Effector memory CD4-positive, alpha-beta T cell (primary cell): ENCODE results near the gene DDX52.

Experiments used
- DNase-seq, 3 donors: peaks; one replicate each; pipeline ENCODE4 v3.0.0-alpha.2; 2020
- H3K27ac ChIP-seq: 2 replicates; pipeline ENCODE4 v1.7.0; 2013; ENCODE audit warnings: mild to moderate bottlenecking, low read length, moderate library complexity; ENCODE audit not compliant: insufficient read depth, poor library complexity, severe bottlenecking
- H3K27me3 ChIP-seq: replicated peaks from 2 replicates; pipeline ENCODE4 v1.7.0; 2013; ENCODE audit warnings: mild to moderate bottlenecking, low read length; ENCODE audit not compliant: insufficient read depth, control insufficient read depth, poor library complexity, severe bottlenecking
- H3K36me3 ChIP-seq: 2 replicates; pipeline ENCODE4 v1.7.0; 2013; ENCODE audit warnings: mild to moderate bottlenecking, low read length, moderate library complexity; ENCODE audit not compliant: control insufficient read depth, insufficient read depth
- H3K4me1 ChIP-seq: 2 replicates; pipeline ENCODE4 v1.7.0; 2013; ENCODE audit warnings: low read length, mild to moderate bottlenecking; ENCODE audit not compliant: control insufficient read depth, insufficient read depth, poor library complexity, severe bottlenecking
- H3K4me3 ChIP-seq: 2 replicates; pipeline ENCODE4 v1.7.0; 2013; ENCODE audit warnings: low read length, low read depth, mild to moderate bottlenecking; ENCODE audit not compliant: insufficient read depth, poor library complexity, severe bottlenecking
- H3K9me3 ChIP-seq: 2 replicates; pipeline ENCODE4 v1.7.0; 2013; ENCODE audit warnings: mild to moderate bottlenecking, low read length, moderate library complexity; ENCODE audit not compliant: control insufficient read depth

Gene DDX52

DNA sequence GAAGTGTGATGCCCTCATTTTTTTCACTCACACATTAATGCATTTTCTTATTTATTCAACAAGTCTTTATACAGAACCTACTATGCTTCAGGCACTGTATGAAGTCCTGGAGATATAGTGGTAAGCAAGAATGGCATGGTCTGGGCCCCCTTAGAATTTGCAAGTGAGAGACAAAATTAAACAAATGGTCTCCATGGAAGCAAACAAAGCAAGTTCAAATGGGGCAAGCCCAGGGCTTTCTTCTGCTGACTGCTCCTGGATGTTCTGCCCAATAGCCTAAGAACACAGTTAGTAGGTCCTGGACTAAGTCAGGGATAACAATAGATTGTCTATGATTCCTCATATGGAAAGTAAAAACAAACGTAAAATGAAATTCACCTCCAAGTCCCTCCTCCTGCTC is 31.3 kb upstream of the DDX52 start:
- Histone ChIP-seq H3K4me3 (no peak overlapping the region), H3K4me1 (no peaks in the 10 kb centered on the region), H3K9me3 (no peaks in the 10 kb centered on the region), H3K36me3 (no peaks in the 10 kb centered on the region), H3K27me3 (peaks cover 3% of the 10 kb centered on the region), H3K27ac (no peak overlapping the region)
- DNase-seq: no peak

DNA sequence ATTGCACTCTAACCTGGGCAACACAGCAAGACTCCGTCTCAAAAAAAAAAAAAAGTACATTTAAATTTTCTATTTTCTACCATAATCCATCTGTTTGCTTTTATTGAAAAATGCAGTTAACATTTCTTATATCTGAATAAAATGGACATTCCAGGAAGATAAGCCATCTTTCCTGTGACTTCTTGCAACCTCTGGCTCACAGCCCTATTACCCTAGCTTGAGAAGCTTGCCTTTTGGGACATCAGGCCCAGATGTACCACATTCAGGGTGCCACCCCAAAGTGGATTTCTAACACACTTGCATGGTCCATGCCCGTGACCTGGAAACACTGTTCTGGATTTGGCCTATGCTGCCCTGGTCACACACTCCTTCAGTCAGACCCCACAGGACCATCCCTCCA is 30.1 kb upstream of the DDX52 start:
- Histone ChIP-seq H3K27me3 (peaks cover 3% of the 10 kb centered on the region), H3K4me3 (no peak overlapping the region), H3K27ac (no peak overlapping the region), H3K36me3 (no peaks in the 10 kb centered on the region), H3K9me3 (no peaks in the 10 kb centered on the region), H3K4me1 (no peaks in the 10 kb centered on the region)
- no peak for DNase-seq

- H3K4me1 ChIP-seq: no peaks in the 10 kb centered on the region
- H3K9me3 ChIP-seq: no peaks in the 10 kb centered on the region
- H3K27me3 ChIP-seq: peaks cover 3% of the 10 kb centered on the region
- no peak for DNase-seq
- H3K4me3 ChIP-seq: no peak overlapping the region
- H3K27ac ChIP-seq: no peak overlapping the region
- no peaks in the 10 kb centered on the region for H3K36me3 ChIP-seq
These were observed 29.4 kb upstream of the DDX52 start for GRCh38 chr17:37672548-37673078.

DNA sequence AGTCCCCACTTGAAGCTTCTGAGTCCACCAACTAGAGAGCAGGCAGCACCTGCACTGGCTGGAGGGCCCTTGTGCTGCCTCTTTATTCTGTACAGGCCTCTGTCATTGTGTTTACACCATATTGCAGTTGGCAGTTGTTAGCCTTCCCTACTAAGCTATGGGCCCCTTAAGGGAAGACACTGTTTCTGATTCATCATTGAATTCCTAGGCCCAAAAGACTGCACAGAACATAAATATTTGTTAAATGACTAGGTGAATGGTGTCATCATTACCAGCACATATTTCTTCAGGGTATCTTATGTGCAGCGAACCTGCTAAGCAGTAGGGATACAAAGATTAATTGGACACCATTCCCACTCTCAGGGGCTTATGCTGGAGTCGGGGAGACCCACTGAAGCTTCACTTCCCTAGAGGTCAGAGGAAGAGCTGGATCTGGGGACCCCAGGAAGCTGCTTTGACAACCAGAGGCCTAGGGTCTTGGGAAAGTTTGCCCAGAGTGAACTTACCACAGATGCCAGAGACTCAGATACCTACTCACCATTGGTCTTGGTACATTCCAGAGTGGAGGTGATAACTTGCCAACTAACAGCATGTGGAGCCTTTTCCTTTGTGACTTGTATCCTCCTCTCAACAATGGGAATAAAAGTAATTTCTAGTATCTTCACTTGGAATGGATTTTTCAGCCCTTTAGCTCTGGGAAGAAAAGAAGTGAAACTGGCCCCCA is 28.7 kb upstream of the DDX52 start:
- Histone ChIP-seq H3K27ac (no peak overlapping the region), H3K4me3 (no peak overlapping the region)

GRCh38 chr17:37671028-37671823 is 28.0 kb upstream of the DDX52 start:
- no peak overlapping the region for H3K27ac ChIP-seq
- peaks cover 3% of the 10 kb centered on the region for H3K27me3 ChIP-seq
- no peak for DNase-seq

More for the DNA sequence above, 28.7 kb upstream of the DDX52 start:
- Histone ChIP-seq H3K4me1 (no peaks in the 10 kb centered on the region), H3K36me3 (no peaks in the 10 kb centered on the region), H3K27me3 (peaks cover 3% of the 10 kb centered on the region), H3K9me3 (no peaks in the 10 kb centered on the region)
- DNase-seq: no peak

DNA sequence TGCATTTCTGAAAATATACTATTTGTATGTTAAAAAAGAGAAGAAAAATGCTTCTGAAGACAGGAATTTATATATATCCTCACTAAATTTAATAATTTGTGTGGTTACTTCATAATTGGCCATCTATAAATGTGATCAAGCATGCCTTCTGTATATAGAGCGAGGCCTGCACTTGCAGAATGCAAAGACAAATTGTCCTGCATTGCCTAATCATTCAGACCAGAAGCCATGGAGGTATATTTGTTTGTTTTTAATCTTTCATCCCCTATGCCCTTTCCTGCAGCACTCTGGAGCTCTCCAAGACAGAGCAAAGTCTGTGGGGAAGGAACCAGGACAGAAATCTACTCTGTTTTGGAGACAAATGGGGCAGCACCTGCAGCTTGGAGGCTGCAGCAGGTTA is 23.8 kb upstream of the DDX52 start:
- Histone ChIP-seq H3K27me3 (no peaks in the 10 kb centered on the region), H3K4me1 (no peaks in the 10 kb centered on the region), H3K9me3 (no peaks in the 10 kb centered on the region), H3K27ac (no peak overlapping the region), H3K4me3 (no peak overlapping the region), H3K36me3 (no peaks in the 10 kb centered on the region)
- no peak for DNase-seq

More at GRCh38 chr17:37671028-37671823, 28.0 kb upstream of the DDX52 start:
- Histone ChIP-seq H3K4me1 (no peaks in the 10 kb centered on the region), H3K4me3 (no peak overlapping the region), H3K9me3 (no peaks in the 10 kb centered on the region), H3K36me3 (no peaks in the 10 kb centered on the region)

- DNase-seq: no peak
- no peaks in the 10 kb centered on the region for H3K9me3 ChIP-seq
- H3K4me1 ChIP-seq: no peaks in the 10 kb centered on the region
- no peak overlapping the region for H3K27ac ChIP-seq
- no peak overlapping the region for H3K4me3 ChIP-seq
- no peaks in the 10 kb centered on the region for H3K27me3 ChIP-seq
- H3K36me3 ChIP-seq: no peaks in the 10 kb centered on the region
These were observed 21.0 kb upstream of the DDX52 start for GRCh38 chr17:37664214-37664613.

GRCh38 chr17:37662353-37662752 is 19.1 kb upstream of the DDX52 start:
- H3K27ac ChIP-seq: no peak overlapping the region
- H3K27me3 ChIP-seq: no peaks in the 10 kb centered on the region
- H3K36me3 ChIP-seq: no peaks in the 10 kb centered on the region
- H3K9me3 ChIP-seq: no peaks in the 10 kb centered on the region
- no peak for DNase-seq
- H3K4me3 ChIP-seq: no peak overlapping the region
- no peaks in the 10 kb centered on the region for H3K4me1 ChIP-seq

- no peaks in the 10 kb centered on the region for H3K27me3 ChIP-seq
- no peak overlapping the region for H3K27ac ChIP-seq
- no peaks in the 10 kb centered on the region for H3K4me1 ChIP-seq
- no peaks in the 10 kb centered on the region for H3K9me3 ChIP-seq
- DNase-seq: no peak
- H3K4me3 ChIP-seq: no peak overlapping the region
- H3K36me3 ChIP-seq: no peaks in the 10 kb centered on the region
These were observed 18.3 kb upstream of the DDX52 start for GRCh38 chr17:37661400-37662014.

- H3K36me3 ChIP-seq: no peaks in the 10 kb centered on the region
- no peaks in the 10 kb centered on the region for H3K4me1 ChIP-seq
- H3K4me3 ChIP-seq: no peak overlapping the region
- H3K27me3 ChIP-seq: no peaks in the 10 kb centered on the region
- H3K9me3 ChIP-seq: no peaks in the 10 kb centered on the region
- DNase-seq: no peak
- no peak overlapping the region for H3K27ac ChIP-seq
These were observed 16.7 kb upstream of the DDX52 start for GRCh38 chr17:37659925-37660324.
